Measurements from ENCODE around the gene NPIPA1.
A peak's percentile ranks its signal among the peaks of the same experiment; 100 is the strongest.
"Not testable (repeated sequence)": the region's sequence is repeated elsewhere in the genome, so short reads cannot be mapped to it uniquely, and the experiment has no call there.

NPIPA1 gene

DNA sequence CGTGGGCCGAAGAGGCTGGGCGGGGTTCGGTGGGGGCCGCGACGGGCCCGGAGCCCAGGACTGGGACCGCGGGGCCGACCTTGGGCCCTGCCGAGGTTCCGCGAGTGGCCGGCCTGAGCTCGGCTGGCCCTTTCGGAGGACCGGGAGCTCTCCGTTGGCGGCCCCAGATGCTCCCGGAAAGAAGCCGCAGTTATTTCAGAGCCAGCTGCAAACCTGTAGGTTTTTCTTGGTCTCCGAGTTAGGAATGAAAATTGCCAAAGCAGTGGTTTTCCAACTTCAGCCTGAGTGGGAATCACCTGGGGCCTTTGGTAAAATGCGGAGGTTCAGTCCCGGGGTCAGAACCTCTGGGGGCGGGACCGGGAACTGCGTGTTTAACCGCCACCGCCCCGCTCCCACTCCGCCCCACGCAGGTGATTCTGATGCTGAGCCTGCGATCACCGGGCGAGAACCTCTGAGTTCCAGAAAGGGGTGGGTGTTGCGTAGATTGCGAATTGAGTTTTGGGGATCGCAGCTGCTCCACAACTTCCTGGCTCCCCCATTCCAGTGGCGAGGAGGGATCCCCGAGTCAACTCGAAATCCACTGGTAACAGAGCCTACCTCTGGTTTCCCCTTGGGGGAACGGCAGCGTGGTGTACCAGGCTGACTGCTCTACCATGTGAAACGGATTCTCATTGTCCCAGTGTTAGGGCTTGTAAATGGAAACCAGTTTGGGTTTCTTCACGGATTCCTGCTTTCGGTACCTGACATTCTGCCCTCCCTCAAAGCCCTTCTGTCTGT is 38.4 kb downstream of the NPIPA1 start:
- peak in 2 of 3 donors; percentile 20 to 46 for DNase-seq (ENCODE audit: low read depth in 3 of 3, low spot score in 1 of 3)

DNA sequence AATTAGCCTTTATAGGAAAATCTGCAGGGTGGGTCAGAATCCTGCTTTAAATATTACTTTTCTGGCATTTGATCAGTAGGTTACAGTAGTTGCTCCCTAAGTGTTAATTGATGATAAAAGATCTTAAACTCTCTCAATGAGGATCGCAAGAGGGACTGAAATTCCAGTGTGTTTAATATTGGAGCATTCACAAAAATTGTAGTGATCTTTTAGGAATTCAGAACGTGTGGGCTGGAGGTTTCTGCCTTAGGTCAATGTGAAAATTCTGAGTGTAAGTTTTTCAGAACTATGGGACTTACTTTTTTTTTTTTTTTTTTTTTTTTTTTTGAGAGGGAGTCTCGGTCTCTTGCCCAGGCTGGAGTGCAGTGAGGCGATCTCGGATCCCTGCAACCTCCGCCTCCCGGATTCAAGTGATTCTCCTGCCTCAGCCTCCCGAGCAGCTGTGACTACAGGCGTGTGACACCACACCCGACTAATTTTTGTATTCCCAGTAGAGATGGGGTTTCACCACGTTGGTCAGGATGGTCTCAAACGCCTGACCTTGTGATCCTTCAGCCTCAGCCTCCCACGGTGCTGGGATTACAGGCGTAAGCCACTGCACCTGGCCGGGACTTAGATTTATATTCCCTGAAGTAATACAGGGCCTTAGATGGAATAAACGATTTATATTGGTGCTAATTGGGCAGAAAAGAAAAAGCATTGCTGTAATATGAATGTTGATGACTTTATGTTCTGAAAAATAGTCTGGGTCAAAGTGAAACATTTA is 39.9 kb downstream of the NPIPA1 start:
- DNase-seq (ENCODE audit: low read depth in 3 of 3, low spot score in 1 of 3): not testable (repeated sequence)

DNA sequence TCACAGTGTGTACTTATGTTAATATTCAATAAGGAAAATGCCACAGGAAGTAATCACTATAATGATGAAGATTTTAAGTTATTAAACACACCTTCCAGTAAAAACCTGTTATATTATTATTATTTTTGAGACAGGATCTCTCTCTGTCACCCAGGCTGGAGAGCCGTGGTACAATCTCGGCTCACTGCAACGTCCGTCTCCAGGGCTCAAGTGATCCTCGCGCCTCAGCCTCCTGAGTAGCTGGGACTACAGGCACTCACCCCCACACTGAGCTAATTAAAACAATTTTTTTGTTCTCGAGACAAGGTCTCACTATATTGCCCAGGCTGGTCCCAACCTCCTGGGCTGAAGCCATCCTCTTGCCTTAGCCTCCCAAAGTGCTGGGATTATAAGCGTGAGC is 41.0 kb downstream of the NPIPA1 start:
- not testable (repeated sequence) for DNase-seq (ENCODE audit: low read depth in 3 of 3, low spot score in 1 of 3)

DNA sequence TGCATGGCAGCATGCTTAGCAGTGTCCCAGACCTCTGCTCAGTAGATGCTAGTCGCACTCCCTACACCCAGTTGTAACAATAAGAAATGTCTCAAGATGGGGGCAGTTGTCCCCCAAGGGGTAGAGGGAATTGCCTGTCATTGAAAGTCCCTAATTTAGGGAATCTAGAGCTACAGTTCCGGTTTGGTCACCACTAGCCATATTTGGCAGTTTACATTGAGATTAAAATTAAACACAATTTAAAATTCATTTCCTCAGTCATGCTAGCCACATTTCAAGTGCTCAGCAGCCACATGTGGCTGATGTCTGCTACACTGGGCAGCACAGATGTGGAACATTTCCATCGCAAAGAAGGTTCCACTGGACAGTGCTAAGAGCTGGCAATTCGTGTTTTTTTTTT is 41.7 kb downstream of the NPIPA1 start:
- not testable (repeated sequence) for DNase-seq (ENCODE audit: low read depth in 3 of 3, low spot score in 1 of 3)

DNA sequence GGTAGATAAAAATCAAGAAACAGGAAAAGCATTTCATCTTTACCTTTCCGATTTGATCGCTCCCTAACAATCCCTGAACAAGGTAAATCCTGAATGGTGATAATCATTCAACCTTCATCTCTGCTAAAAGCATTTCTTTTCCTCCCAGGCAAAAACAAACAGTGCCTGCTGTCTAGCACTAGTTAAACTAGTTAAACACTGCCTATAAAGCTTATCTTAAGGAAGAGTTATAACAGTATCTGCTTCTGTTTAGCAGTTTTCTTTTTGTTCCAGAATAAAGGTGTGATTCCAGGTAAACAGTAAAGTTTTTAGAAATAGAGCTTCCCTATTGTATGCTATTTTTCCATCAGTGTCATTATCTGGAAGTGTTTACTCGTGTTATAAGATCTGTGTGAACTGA is 44.0 kb downstream of the NPIPA1 start:
- DNase-seq (ENCODE audit: low read depth in 3 of 3, low spot score in 1 of 3): not testable (repeated sequence)

DNA sequence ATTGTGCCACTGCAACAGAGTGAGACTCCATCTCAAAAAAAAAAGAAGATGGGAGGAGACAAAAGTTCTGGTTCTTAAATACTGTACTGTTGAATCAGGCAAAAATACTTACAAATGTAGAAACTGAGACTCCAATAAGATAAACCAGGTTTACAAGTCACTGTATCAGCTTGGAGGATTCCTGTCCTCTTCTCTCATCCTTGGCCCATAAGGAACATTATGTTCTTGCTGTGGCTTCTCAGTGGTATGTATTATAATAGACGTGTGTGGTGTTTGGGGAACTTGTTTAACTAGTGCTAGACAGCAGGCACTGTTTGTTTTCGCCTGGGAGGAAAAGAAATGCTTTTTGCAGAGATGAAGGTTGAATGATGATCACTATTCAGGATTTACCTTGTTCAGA is 45.3 kb downstream of the NPIPA1 start:
- DNase-seq (ENCODE audit: low read depth in 3 of 3, low spot score in 1 of 3): not testable (repeated sequence)

DNA sequence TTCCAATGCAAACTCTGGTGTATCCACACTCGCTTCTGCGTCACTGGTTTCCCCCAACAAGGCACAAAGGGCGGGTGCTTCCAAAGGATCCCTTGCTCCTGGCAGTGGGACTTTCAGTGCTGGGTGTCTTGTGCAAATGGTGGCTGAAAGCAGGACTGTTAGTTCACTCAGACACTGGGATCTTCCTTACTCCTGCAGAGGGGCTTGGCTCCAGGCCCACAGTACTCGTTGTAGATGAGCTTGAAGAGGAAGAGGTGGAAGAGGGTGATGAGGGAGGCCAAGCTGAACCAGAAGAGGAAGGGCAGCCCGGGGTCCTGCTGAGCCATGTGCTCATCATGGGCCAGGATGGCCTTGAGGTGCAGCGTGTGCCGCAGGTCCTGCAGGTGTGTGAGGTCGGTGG is 50.8 kb downstream of the NPIPA1 start:
- not testable (repeated sequence) for DNase-seq (ENCODE audit: low read depth in 3 of 3, low spot score in 1 of 3)

DNA sequence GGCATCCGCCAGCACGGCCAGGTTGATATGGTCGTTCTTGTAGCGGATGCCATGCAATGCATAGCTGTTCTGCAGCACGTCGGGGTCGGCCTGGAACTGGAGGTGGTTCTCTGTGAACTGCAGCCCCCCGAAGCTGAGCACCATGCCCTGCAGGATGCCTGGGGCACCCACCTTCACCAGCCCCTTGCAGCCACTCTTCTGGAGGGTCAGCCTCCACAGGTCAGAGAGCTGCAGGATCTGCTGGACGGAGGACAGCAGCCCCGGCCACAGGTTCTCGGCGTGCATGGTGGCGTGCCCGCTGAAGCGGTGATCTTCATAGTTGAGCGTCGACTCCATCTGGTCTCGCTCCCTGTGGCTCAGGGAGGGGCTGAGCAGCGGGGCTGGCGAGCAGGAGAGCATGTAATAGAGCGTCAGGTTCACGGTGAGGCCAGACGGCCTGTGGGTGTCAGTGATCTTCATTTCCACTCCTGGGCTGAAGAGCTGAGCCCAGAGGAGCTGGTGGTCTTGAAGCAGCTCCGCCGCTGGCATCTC is 51.5 kb downstream of the NPIPA1 start:
- DNase-seq (ENCODE audit: low read depth in 3 of 3, low spot score in 1 of 3): not testable (repeated sequence)

DNA sequence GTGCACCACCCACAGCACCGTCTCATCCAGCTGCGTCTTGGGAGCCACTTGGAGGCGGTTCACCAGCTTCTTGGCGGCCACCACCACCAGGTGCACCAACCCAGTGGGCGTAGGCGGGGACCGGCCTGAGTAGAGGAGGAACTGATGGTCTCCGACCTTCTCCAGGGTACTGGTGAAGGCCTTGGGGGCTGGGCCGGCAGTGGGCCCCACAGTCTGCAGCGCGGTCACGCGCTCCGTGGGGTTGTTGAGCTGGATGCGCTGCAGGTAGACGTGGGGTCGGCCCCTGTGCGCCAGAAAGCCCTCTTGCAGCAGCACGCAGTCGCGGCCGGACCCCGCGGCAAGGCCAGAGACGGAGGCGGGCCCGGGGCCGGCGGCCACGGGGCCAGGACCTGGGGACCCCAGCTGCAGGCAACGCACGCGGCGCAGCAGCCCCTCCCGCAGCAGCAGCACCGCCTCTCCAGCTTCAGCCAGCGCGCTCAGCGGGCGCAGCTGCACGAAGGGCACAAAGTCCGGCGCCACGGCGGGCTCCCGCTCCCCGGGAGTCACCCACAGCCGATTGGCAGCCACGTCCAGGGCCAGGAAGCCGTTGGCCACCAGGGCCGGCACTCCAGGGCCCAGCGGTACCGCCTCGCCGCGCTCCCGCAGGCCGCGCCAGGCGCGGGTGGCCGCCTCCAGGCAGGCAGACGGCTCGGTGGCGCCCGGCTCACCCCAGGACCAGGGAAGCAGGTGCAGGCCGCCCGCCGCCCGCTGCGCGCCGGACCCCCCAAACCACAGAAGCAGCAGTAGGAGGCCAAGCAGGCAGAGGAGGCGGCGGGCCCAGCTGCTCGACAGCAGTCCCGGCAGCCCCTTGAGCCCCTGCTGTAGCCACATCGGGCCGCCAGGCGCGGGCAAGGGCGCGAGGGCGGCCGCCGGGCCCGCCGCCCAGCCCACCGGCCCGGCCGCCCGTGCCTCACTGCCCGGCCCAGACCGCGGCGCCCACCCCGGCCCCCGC is 52.3 kb downstream of the NPIPA1 start:
- not testable (repeated sequence) for DNase-seq (ENCODE audit: low read depth in 3 of 3, low spot score in 1 of 3)

DNA sequence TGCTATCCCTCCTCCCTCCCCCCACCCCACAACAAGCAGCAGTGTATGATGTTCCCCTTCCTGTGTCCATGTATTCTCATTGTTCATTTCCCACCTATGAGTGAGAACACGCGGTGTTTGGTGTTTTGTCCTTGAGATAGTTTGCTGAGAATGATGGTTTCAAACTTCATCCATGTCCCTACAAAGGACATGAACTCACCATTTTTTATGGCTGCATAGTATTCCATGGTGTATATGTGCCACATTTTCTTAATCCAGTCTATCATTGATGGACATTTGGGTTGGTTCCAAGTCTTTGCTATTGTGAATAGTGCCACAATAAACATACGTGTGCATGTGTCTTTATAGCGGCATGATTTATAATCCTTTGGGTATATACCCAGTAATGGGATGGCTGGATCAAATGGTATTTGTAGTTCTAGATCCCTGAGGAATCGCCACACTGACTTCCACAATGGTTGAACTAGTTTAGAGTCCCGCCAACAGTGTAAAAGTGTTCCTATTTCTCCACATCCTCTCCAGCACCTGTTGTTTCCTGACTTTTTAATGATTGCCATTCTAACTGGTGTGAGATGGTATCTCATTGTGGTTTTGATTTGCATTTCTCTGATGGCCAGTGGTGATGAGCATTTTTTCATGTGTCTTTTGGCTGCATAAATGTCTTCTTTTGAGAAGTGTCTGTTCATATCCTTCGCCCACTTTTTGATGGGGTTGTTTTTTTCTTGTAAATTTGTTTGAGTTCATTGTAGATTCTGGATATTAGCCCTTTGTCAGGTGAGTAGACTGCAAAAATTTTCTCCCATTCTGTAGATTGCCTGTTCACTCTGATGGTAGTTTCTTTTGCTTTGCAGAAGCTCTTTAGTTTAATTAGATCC is 56.3 kb downstream of the NPIPA1 start:
- not testable (repeated sequence) for DNase-seq (ENCODE audit: low read depth in 3 of 3, low spot score in 1 of 3)

DNA sequence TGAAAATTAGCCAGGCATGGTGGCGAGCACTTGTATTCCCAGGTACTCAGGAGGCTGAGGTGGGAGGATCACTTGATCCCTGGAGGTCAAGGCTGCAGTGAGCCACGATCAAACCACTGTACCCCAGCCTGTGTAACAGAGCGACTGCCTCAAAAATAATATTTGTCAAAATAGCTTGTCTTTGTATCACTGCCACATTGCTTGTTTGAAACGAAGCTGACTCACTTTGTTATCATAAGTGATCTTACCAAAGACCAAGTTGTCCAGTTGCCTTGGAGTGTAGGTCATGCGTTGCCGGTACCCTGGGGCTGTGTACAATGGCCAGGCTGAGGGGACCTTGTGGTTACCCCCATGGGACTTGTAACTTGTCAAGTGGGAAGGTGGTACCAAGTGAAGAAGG is 59.5 kb downstream of the NPIPA1 start:
- DNase-seq (ENCODE audit: low read depth in 3 of 3, low spot score in 1 of 3): not testable (repeated sequence)

DNA sequence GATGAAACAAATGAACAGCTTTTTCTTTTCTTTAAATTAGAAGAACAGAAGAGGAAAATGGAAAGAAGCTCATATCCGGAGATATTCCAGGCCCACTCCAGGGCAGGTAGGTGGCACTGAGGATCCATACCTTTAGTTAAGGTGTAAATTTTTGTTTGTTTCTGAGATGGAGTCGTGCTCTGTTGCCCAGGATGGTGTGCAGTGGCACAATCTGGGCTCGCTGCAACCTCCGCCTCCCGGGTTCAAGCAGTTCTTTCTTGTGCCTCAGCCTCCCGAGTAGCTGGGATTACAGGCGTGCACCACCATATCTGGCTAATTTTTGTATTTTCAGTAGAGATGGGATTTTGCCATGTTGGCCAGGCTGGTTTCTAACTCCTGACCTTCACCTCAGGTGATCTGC is 61.1 kb downstream of the NPIPA1 start:
- DNase-seq (ENCODE audit: low read depth in 3 of 3, low spot score in 1 of 3): not testable (repeated sequence)

DNA sequence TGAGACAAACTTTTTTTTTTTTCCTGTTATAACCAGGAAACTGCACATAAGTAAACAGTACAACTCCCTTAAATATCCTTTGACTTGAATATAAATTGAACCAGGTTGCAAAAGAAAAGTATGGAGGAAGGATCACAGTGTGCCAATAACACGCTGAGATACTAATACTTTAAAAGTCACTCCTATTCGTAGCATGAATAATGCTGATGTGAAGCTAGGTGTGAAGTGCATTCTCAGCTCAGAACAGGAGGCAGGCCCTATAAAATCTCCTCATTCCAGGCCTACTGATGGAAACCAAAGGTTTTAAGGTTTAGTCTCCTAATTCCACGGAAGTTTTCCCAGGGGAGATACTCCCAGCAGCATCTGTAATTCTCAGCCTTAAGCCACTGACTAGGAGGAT is 62.6 kb downstream of the NPIPA1 start:
- DNase-seq (ENCODE audit: low read depth in 3 of 3, low spot score in 1 of 3): not testable (repeated sequence)
